HEK293T (cell line): ENCODE measurements around the gene DAD1.

Experiments used
- CTCF ChIA-PET: fragments of 350-600 bp; formaldehyde crosslinking; extraction: SDS; loops from one replicate; lab custom pipeline; 2021; ENCODE audit warnings: antibody characterized with exemption, inconsistent platforms; lab: Yijun Ruan, JAX
- POLR2A ChIA-PET: fragments of 350-600 bp; formaldehyde crosslinking; extraction: SDS; loops from one replicate; lab custom pipeline; 2020; ENCODE audit warnings: antibody characterized with exemption, inconsistent platforms; lab: Yijun Ruan, JAX
- DNase-seq: peaks from one replicate; pipeline ENCODE4 v3.0.0; 2012; ENCODE audit warnings: mixed read lengths; ENCODE audit errors: extremely low spot score
- ARNT ChIP-seq: fragments of 450-650 bp; IDR thresholded peaks from 2 replicates; pipeline ENCODE4 v1.6.1; 2017; ENCODE audit warnings: mild to moderate bottlenecking
- BHLHE40 ChIP-seq: fragments of 450-650 bp; IDR thresholded peaks from 2 replicates; pipeline ENCODE4 v1.6.1; 2016; ENCODE audit warnings: mild to moderate bottlenecking, moderate library complexity, borderline replicate concordance
- CTBP1 ChIP-seq: fragments of 450-650 bp; IDR thresholded peaks from 2 replicates; pipeline ENCODE4 v1.6.1; 2016; ENCODE audit warnings: borderline replicate concordance
- ELF4 ChIP-seq: fragments of 450-650 bp; IDR thresholded peaks from 2 replicates; pipeline ENCODE4 v1.6.1; 2017; ENCODE audit warnings: antibody characterized with exemption
- FOXA1 ChIP-seq: fragments of 450-650 bp; IDR thresholded peaks from 2 replicates; pipeline ENCODE4 v1.6.1; 2016; ENCODE audit warnings: mild to moderate bottlenecking
- FOXK2 ChIP-seq: fragments of 450-650 bp; IDR thresholded peaks from 2 replicates; pipeline ENCODE4 v1.6.1; 2016; ENCODE audit warnings: mild to moderate bottlenecking
- FOXM1 ChIP-seq: fragments of 450-650 bp; IDR thresholded peaks from 2 replicates; pipeline ENCODE4 v1.6.1; 2017; ENCODE audit warnings: mild to moderate bottlenecking, borderline replicate concordance
- HDGF ChIP-seq: fragments of 450-650 bp; IDR thresholded peaks from 2 replicates; pipeline ENCODE4 v1.6.1; 2017; ENCODE audit warnings: antibody characterized with exemption, borderline replicate concordance
- L3MBTL2 ChIP-seq: fragments of 450-650 bp; conservative IDR thresholded peaks from 2 replicates; pipeline ENCODE4 v1.6.1; 2016; ENCODE audit warnings: mild to moderate bottlenecking
- LEF1 ChIP-seq: fragments of 450-650 bp; IDR thresholded peaks from 2 replicates; pipeline ENCODE4 v1.6.1; 2017; ENCODE audit warnings: mild to moderate bottlenecking, borderline replicate concordance
- NFRKB ChIP-seq: fragments of 450-650 bp; IDR thresholded peaks from 2 replicates; pipeline ENCODE4 v1.6.1; 2016; ENCODE audit warnings: mild to moderate bottlenecking, moderate library complexity
- SP1 ChIP-seq: fragments of 450-650 bp; IDR thresholded peaks from 2 replicates; pipeline ENCODE4 v1.6.1; 2017
- SUZ12 ChIP-seq: fragments of 450-650 bp; IDR thresholded peaks from 2 replicates; pipeline ENCODE4 v1.6.1; 2016; ENCODE audit warnings: mild to moderate bottlenecking
- TARDBP ChIP-seq: fragments of 450-650 bp; IDR thresholded peaks from 2 replicates; pipeline ENCODE4 v1.6.1; 2016
- ZNF384 ChIP-seq: fragments of 450-650 bp; IDR thresholded peaks from 2 replicates; pipeline ENCODE4 v1.6.1; 2016
- TF ChIP-seq, protein P1 (sequence below): fragments of 450-650 bp; IDR thresholded peaks from 2 replicates; pipeline ENCODE4 v1.6.1; 2016

DAD1 gene

DNA sequence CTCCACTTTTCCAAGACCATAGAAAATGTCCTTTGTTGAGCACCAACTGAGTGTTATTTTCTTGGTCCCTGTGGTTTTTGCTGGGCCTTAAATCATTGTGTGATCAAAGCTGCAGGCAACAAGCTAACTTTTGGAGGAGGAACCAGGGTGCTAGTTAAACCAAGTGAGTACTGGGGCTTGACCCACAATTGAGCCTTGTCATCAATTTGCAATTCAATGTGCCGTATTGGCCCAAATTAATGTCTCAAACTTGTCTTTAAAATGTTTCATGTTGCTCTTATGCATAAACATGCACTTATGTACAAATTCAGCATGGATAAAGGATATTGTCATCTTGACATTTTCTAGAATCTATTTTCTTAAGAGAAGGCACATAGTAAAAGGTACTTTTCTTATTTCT lies 62.3 kb downstream of the DAD1 start:
- DNase-seq: no peak
- ChIA-PET CTCF (no interaction called here), POLR2A (no interaction called here)
- TF ChIP-seq TARDBP (no peak), L3MBTL2 (no peak), NFRKB (no peak)

GRCh38 chr14:22526218-22526617 lies 62.8 kb downstream of the DAD1 start:
- CTCF ChIA-PET: no interaction called here
- POLR2A ChIA-PET: no interaction called here
- TF ChIP-seq BHLHE40 (no peak), CTBP1 (no peak), SP1 (no peak), TARDBP (no peak), ZNF384 (no peak)

GRCh38 chr14:22524784-22525161 lies 64.3 kb downstream of the DAD1 start:
- DNase-seq: no peak
- CTCF ChIA-PET: interaction anchor here (0.7 kb wide), 1 partner anchor 14 kb away, joined by 3 read pairs; no protein-coding TSS in a partner anchor
- TF ChIP-seq NFRKB (no peak), SP1 (no peak), FOXM1 (no peak), LEF1 (no peak), ZNF384 (no peak), HDGF (no peak), ELF4 (no peak), BHLHE40 (no peak)
- TF ChIP-seq, protein P1, sequence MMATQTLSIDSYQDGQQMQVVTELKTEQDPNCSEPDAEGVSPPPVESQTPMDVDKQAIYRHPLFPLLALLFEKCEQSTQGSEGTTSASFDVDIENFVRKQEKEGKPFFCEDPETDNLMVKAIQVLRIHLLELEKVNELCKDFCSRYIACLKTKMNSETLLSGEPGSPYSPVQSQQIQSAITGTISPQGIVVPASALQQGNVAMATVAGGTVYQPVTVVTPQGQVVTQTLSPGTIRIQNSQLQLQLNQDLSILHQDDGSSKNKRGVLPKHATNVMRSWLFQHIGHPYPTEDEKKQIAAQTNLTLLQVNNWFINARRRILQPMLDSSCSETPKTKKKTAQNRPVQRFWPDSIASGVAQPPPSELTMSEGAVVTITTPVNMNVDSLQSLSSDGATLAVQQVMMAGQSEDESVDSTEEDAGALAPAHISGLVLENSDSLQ: no peak
- POLR2A ChIA-PET: interaction anchor here (1.6 kb wide), 1 partner anchor 11 kb away, joined by 4 read pairs; no protein-coding TSS in a partner anchor

More at GRCh38 chr14:22526218-22526617, 62.8 kb downstream of the DAD1 start:
- DNase-seq: no peak

GRCh38 chr14:22524115-22524783 lies 64.8 kb downstream of the DAD1 start:
- ChIA-PET POLR2A (interaction anchor here (1.6 kb wide), 1 partner anchor 11 kb away, joined by 4 read pairs; no protein-coding TSS in a partner anchor), CTCF (interaction anchor here (0.7 kb wide), 1 partner anchor 15 kb away, joined by 3 read pairs; no protein-coding TSS in a partner anchor)
- no peak for TF ChIP-seq FOXM1
- DNase-seq: no peak

DNA sequence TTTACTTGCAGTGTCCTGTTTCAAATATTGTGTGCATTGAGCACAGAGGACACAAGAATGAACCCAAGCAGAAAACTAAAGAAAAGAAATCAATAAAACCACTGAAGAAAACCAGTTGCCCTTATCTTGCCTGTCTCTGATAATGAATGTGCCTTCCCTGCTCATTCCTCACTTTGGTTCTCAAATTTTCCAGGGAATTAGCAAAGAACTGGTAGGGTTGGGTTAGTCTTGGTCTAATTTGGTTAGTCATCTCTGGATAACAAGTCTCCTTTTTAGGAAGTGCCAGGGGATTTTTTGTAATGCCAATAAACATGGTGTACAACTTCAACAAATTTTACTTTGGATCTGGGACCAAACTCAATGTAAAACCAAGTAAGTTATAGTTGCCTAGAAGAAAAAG lies 65.7 kb downstream of the DAD1 start:
- ChIA-PET CTCF (no interaction called here), POLR2A (no interaction called here)

DNA sequence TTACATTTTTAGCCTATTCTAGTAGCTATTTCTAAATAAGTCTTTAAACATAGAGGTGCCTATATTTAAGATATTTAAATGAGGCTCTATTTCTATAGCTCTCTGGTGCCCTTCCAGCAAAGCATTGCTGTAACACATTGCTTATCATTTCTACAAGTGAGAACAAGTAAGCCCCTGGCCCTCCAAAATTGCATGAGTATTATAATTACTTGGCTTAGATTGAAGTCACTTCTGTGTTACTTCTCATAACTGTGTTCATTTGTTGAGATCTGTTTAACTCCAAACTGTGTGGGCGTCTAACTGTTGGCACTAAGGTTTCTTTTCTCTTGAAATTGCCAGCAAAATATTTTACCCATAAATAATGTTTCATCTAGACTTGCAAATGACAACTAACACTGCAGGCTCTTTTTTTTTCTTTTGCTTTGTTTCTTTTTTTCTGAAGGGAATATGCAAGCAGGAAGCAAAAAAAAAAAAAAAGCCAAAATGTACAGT lies 66.5 kb downstream of the DAD1 start:
- ChIA-PET CTCF (interaction anchor here (1.3 kb wide), 1 partner anchor 14 kb away, joined by 4 read pairs; no protein-coding TSS in a partner anchor), POLR2A (no interaction called here)
- TF ChIP-seq FOXK2: no peak
- TF ChIP-seq SUZ12: no peak
- no peak for TF ChIP-seq ARNT
- TF ChIP-seq TARDBP: no peak
- TF ChIP-seq FOXA1: no peak
- TF ChIP-seq ELF4: no peak
- TF ChIP-seq BHLHE40: no peak
- TF ChIP-seq CTBP1: no peak
- no peak for TF ChIP-seq FOXM1
- TF ChIP-seq NFRKB: no peak
- TF ChIP-seq HDGF: no peak
- TF ChIP-seq, protein P1: no peak
- TF ChIP-seq L3MBTL2: no peak
- no peak for TF ChIP-seq LEF1
- no peak for TF ChIP-seq SP1
- no peak for TF ChIP-seq ZNF384
- no peak for DNase-seq

More for the DNA sequence above, 65.7 kb downstream of the DAD1 start:
- TF ChIP-seq L3MBTL2 (no peak), ZNF384 (no peak), HDGF (no peak), CTBP1 (no peak), FOXM1 (no peak), ELF4 (no peak), ARNT (no peak), LEF1 (no peak), FOXK2 (no peak), SP1 (no peak), FOXA1 (no peak), SUZ12 (no peak), BHLHE40 (no peak)
- DNase-seq: no peak

DNA sequence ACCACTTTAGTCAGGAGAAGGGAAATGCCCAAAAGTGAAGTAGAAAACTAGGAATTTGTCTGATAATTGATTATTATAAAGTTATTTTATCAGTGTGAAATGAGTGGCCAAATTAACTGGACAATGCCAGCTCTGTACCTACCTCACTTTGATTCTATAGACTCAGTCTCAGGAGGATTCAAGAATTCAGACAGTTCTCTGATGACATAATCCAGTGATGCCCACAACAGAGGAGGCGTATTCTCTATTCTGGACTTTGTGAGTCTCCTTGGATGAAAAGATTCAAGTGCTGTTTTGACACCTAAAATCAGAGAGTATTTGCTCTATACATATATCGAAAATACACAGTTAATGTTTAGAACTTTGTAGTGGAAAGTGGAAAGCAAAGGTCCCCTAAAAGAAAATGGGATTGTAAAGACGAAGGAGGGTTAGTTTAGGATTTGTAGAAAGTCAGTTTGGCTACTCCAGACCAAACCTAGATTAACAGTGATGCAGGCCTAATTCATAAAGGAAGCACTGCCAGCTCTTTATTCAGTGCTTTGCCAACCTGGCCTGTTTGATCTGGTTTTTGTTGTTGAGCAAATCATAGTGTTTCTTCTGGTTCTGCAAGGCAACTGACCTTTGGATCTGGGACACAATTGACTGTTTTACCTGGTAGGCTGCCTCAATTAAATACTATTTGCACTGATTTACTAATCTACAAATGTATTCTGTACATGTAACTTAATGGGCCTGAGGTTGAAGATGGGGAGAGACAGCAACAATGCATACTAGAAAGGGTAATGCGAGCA lies 67.4 kb downstream of the DAD1 start:
- CTCF ChIA-PET: interaction anchor here (1.3 kb wide), 1 partner anchor 15 kb away, joined by 4 read pairs; no protein-coding TSS in a partner anchor
- no peak for DNase-seq
- POLR2A ChIA-PET: no interaction called here
- no peak for TF ChIP-seq ZNF384
- TF ChIP-seq FOXM1: no peak
- no peak for TF ChIP-seq CTBP1
- TF ChIP-seq ARNT: no peak
